Activated CD8-positive, alpha-beta memory T cell treated with anti-CD3 and anti-CD28 coated beads for 1 hour (primary cell): ENCODE results near the gene HAPLN3.
A peak's percentile ranks its signal among the peaks of the same experiment; 100 is the strongest.

Experiments
- DNase-seq, 2 donors: peaks; one replicate each; pipeline ENCODE4 v3.0.0-alpha.2; 2020; ENCODE audit warnings: low read depth in 1 of 2; ENCODE audit errors: extremely low read depth in 1 of 2

Gene HAPLN3

GRCh38 chr15:88911766-88912118, 16.4 kb upstream of the HAPLN3 start:
- no peak for DNase-seq

DNA sequence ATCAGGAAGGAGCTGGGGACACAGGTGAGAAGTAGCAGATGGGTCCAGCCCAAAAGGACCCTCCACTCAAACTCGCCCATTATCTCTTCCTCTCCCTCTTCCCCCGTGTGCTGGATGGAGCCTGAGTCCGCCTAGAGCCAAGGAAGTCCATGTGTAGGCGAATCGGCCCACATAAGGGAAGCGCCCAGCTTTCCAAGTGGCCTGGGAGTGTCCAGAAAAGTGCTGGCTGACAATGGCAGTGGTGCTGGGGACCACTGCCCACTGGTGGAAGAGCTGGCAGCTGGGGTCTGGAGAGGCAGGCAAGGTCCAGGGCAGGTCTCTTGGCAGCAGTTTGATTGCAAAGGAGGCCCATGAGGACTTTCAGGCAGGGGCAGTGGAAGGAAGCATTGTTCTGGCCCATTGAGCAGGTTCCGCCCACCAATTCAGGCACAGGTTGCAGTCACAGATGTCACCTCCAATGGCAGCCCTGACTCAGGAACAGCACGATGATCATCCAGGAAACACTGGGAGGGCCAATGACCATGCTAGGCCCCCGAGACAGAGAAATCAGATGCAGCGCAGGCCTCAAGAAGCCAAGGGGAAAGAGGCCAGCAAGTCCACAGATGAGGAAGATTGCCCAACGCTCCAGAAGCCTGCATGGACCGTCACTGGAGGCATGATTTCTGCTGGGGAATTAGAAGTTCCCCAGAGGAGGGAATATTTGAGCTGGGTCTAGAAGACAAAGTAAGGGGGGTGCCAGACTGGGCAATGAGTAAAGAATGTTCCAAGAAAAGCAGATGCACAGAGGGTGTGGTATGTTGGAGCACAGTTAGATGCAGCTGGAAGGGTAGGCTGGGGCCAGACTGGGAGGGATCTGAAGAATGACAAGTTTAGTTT, 14.8 kb upstream of the HAPLN3 start:
- DNase-seq = no peak

- DNase-seq = no peak
Observed at GRCh38 chr15:88908697-88909621, 13.6 kb upstream of the HAPLN3 start.

DNA sequence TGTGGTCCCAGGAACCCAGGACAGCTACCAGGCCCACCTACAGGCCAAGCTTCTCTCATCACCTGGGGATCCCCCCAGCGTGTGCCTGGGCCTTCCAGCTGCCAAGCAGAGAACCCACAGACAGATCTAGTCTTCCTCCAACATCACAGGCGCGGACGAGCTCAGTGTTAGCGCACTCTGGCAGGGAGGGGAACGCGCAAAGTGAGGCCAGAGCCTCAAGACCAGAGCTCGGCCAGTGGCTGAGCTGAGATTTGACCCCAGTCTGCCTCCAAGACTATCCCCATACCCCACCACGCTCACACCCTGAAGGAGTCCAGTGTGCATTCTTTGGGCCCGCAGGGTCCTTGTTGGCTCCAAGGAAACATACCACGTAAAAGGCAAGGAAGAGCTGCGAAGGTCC, 12.8 kb upstream of the HAPLN3 start:
- DNase-seq = no peak

- no peak for DNase-seq
Observed at GRCh38 chr15:88907111-88907510, 11.8 kb upstream of the HAPLN3 start.

DNA sequence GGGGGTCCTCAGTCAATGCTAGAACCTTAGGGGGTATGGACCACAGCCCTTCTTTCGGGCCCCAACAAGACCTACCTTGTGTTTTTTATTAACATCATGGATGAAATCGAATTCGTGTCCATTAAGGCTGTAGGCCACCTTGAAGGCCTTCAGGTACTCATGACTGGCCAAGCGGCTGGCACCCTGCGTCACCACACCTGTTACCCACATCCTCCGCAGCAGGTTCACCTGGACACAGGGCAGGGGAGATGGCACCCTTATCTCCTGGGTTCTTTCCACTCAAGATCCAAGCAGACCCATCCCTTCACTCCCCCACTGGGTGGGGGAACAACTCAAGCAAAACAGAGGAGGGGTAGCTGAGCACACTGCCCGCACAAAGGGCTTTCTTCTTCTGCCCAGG, 11.2 kb upstream of the HAPLN3 start:
- DNase-seq = no peak

DNA sequence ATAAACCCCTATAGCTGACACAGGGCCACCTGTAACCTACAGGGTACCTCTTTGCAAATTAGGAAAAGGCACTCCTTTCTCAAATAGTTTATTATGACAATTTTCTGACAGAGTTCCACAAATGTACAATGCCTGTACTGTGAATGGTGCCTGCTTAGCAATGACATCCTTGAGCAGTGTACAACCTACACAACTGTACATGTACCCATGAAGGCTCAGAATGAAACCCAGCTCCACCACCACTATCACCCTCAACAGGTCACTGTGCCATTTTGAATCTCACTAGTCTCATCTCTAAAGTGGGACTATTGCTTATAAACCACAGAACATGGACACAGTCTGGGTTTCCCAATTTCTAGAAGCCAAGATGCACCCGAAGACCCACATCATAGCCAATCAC, 10.8 kb upstream of the HAPLN3 start:
- no peak for DNase-seq

DNA sequence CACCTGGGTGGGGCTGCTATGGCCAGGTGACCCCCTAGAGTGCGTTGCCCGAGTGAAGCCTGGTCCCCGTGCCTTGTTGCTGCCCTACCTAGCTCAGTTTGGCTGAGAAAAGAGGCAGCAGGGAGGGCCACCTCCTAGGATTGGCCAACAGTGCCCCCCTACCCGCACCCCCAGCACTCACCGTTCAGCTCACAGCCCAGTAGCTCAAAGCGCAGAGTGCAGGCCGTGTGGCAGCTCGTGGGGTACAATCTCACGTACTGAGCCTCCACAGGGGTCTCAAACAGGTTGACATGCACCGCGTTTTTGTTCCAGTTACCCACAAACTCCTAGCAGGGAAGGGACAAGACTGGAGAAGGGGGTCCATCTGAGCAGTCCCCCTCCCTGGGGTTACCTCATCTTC, 10.2 kb upstream of the HAPLN3 start:
- no peak for DNase-seq

- DNase-seq = peak; percentile 83 to 88
Observed at GRCh38 chr15:88904624-88905327, 9.4 kb upstream of the HAPLN3 start.

GRCh38 chr15:88904257-88904623, 8.9 kb upstream of the HAPLN3 start:
- DNase-seq = no peak

DNA sequence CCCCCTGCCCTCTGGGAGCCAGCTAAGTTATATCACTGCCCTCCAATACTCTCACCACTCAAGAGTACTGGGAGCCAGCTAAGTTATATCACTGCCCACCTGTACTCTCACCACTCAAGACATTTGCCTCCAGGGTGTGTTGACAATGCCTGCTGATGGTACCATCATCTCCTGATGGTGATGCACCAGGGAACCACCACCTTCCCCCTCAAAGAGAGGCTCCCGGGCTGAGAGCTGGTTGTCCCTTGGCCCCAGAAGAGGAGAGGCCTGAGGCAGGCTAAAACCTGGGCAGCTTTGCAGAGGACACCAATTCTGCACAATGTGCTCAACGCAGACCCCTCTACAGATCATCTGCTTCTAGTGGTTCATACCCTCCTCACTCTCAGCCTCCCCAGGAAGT, 7.5 kb upstream of the HAPLN3 start:
- no peak for DNase-seq

GRCh38 chr15:88902221-88902835, 7.0 kb upstream of the HAPLN3 start:
- no peak for DNase-seq

- no peak for DNase-seq
Observed at GRCh38 chr15:88901508-88902220, 6.3 kb upstream of the HAPLN3 start.

DNA sequence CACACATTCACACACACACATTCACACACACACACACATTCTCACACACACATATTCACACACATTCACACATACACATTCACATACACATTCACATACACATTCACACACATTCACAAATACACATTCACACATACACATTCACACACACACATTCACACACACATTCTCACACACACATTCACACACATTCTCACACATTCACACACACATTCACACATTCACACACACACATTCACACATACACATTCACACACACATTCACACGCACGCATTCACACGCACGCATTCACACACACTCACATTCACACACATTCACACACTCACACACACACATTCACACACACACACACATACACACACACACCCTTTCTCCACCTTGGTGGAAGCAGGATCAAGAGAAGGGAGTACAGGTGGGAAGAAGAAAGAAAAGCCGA, 5.7 kb upstream of the HAPLN3 start:
- DNase-seq = no peak

GRCh38 chr15:88900309-88900981, 5.1 kb upstream of the HAPLN3 start:
- DNase-seq = no peak

DNA sequence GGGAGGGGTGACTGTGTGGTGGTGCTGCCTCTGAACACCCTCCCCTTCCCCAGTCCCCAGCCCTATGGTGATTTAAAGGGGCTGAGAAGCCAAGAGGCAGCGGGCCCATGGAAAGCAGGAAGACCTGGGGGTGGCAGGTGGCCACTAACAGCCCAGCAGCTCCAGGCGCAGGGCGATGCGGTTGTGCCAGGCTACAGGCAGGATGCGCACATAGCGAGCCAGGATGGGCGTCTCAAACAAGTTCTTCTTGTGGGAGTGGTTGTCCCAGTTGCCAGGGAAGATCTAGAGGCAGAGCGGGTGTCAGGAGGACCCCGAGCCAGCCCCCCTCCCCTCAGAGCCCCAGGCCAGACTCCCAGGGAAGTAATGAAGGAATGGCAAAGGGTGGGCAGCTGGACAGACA, 3.9 kb upstream of the HAPLN3 start:
- DNase-seq = no peak

DNA sequence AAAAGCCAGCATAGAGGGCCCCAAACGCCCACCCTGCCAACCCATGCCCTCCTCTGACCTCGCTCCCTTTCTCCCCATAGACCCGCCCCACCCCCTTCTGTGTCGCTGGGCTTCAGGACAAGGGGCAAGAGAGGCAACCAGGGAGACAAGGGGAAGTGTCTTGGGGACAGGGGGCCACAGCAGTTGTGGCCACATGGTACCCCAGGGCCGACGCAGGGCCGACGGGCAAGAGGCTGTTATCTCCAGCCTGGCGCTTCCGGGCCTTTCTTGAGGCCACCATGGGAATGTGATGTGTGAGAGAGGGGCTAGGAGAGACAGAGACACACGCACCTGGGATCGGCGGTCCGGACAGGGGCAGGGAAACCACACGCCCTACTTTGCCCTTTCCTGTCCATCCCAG, 3.4 kb upstream of the HAPLN3 start:
- no peak for DNase-seq

- DNase-seq = peak; percentile 60 to 72
Observed at GRCh38 chr15:88897456-88898194, 2.3 kb upstream of the HAPLN3 start.

GRCh38 chr15:88897142-88897455, 1.8 kb upstream of the HAPLN3 start:
- no peak for DNase-seq
